Right lobe of liver (tissue), 6 donors: Measurements from ENCODE around the gene SYT11. TPM values are rescaled to one million over a fixed set of nuclear protein-coding genes. Genes with fewer than 3 reads are reported as not detected.
A peak's percentile ranks its signal among the peaks of the same experiment; 100 is the strongest.

Source experiments
- ATAC-seq, 4 donors: fragments of 200-7000 bp; cut with Tn5 transposase; one replicate each; pipeline ENCODE4 v1.9.1; 2020; ENCODE audit warnings: mild to moderate bottlenecking in 4 of 4, moderate library complexity in 4 of 4
- DNase-seq, 3 donors: peaks; one replicate each; pipeline ENCODE4 v3.0.0-alpha.2; 2020
- H3K27ac ChIP-seq, 3 donors: fragments of 200-600 bp; one replicate each; pipeline ENCODE4 v1.8.0; 2022
- H3K27me3 ChIP-seq, 2 donors: fragments of 200-600 bp; one replicate each; pipeline ENCODE4 v1.8.0; 2022
- H3K36me3 ChIP-seq, 4 donors: fragments of 200-600 bp; sonication (generic) in 1 of 4; one replicate each; pipeline versions ENCODE4 v1.5.1 to v1.8.0; 2017 to 2022; ENCODE audit warnings: control low read depth in 1 of 4
- H3K4me1 ChIP-seq, 4 donors: fragments of 200-600 bp; sonication (generic) in 1 of 4; one replicate each; pipeline versions ENCODE4 v1.5.1 to v1.8.0; 2017 to 2022; ENCODE audit warnings: control low read depth in 1 of 4
- H3K4me3 ChIP-seq, 3 donors: fragments of 200-600 bp; one replicate each; pipeline ENCODE4 v1.8.0; 2022
- H3K9me3 ChIP-seq, 4 donors: fragments of 200-600 bp; sonication (generic) in 1 of 4; one replicate each; pipeline versions ENCODE4 v1.5.1 to v1.8.0; 2017 to 2022; ENCODE audit warnings: control low read depth in 1 of 4
- CTCF ChIP-seq, 4 donors: fragments of 200-600 bp in 3 of 4; fragments of 450-650 bp in 1 of 4; IDR thresholded peaks; one replicate each; pipeline versions ENCODE4 v1.5.1 to v1.8.0; 2016 to 2022; ENCODE audit warnings: antibody characterized with exemption in 4 of 4, mild to moderate bottlenecking in 2 of 4
- POLR2A ChIP-seq: fragments of 450-650 bp; IDR thresholded peaks from one replicate; pipeline ENCODE4 v1.6.1; 2017; ENCODE audit warnings: antibody characterized with exemption, mild to moderate bottlenecking
- WGBS: methylation state at CpG from one replicate; pipeline ENCODE4 v1.1.6; 2018; ENCODE audit warnings: low coverage, low lambda C conversion rate; ENCODE audit not compliant: insufficient coverage; ENCODE audit errors: missing lambda C conversion rate; 5-methylcytosine and 5-hydroxymethylcytosine counted together
- intact Hi-C, 2 donors: fragments of 100-400 bp; cut with DNase I; formaldehyde crosslinking; loops; one replicate each; pipeline versions ENCODE4 v1.11.2 to v1.14.1; 2022
- total RNA-seq, 6 experiments: library from RNA; depleted of rRNA in 2 of 6; stranded (reverse); fragments of >200 nt in 2 of 6; fragmentation: NEBNext Ultra II Directional in 3 of 6; extraction: Animal tissue kit (Norgen Biotek cat#: 25700) in 3 of 6; gene quantifications; one replicate each; pipeline versions ENCODE4 v1.1.0 to v1.2.4, GENCODE V29; 2016 to 2023
- donor health status: DM: no; HTN: yes; CAD: no.
- donor health status: DM: no; HTN: no; CAD: no.
- donor health status: DM: no; HTN: no; CAD: no.
- donor health status: DM: no; HTN: yes; CAD: no.
- donor health status: DM: no; HTN: yes; CAD: no.

Gene SYT11
- total RNA-seq, 6 experiments from 2014 or later, result 0.46 to 1.5 (median 0.73) TPM

- Histone ChIP-seq H3K27ac (no peak overlapping the region), H3K4me3 (no peak overlapping the region), H3K9me3 (no peaks in the 10 kb centered on the region), H3K36me3 (peaks cover 6 to 66% (median 36%) of the 10 kb centered on the region in 4 donors), H3K4me1 (no peaks in the 10 kb centered on the region), H3K27me3 (no peaks in the 10 kb centered on the region)
- ATAC-seq (no peak), DNase-seq (no peak)
- TF ChIP-seq POLR2A (no peak), CTCF (IDR thresholded peaks at IDR 0.05) (no peak)
- intact Hi-C loops, result no loop called here
- 77% methylated on average over 2 of the region's 2 CpGs for WGBS
Measured at GRCh38 chr1:155898888-155899287, 39.5 kb downstream of the SYT11 start.

GRCh38 chr1:155899683-155900082, 40.3 kb downstream of the SYT11 start:
- Histone ChIP-seq H3K4me3 (no peak overlapping the region), H3K27me3 (no peaks in the 10 kb centered on the region), H3K36me3 (peaks cover 6 to 73% (median 41%) of the 10 kb centered on the region in 4 donors), H3K4me1 (no peaks in the 10 kb centered on the region), H3K9me3 (no peaks in the 10 kb centered on the region), H3K27ac (no peak overlapping the region)
- ATAC-seq (no peak), DNase-seq (no peak)
- WGBS, result 100% methylated on average over 1 of the region's 2 CpGs
- TF ChIP-seq CTCF (IDR thresholded peaks at IDR 0.05) (no peak), POLR2A (no peak)
- intact Hi-C loops, result no loop called here

GRCh38 chr1:155900161-155900560, 40.8 kb downstream of the SYT11 start:
- Histone ChIP-seq H3K36me3 (peaks cover 6 to 78% (median 44%) of the 10 kb centered on the region in 4 donors), H3K27ac (no peak overlapping the region), H3K4me3 (no peak overlapping the region), H3K27me3 (no peaks in the 10 kb centered on the region), H3K4me1 (no peaks in the 10 kb centered on the region), H3K9me3 (no peaks in the 10 kb centered on the region)
- DNase-seq (no peak), ATAC-seq (no peak)
- 90% methylated on average over 4 of the region's 4 CpGs for WGBS
- intact Hi-C loops, result no loop called here
- TF ChIP-seq POLR2A, result no peak
- TF ChIP-seq CTCF (IDR thresholded peaks at IDR 0.05), result no peak

GRCh38 chr1:155904261-155904660, 44.9 kb downstream of the SYT11 start:
- H3K4me3 ChIP-seq, result no peak overlapping the region
- peaks cover 13 to 87% (median 49%) of the 10 kb centered on the region in 4 donors for H3K36me3 ChIP-seq
- no peaks in the 10 kb centered on the region for H3K4me1 ChIP-seq
- no peaks in the 10 kb centered on the region for H3K27me3 ChIP-seq
- WGBS, result 91% methylated on average over 12 of the region's 12 CpGs
- no peak overlapping the region for H3K27ac ChIP-seq
- no peak for TF ChIP-seq POLR2A
- no peak for TF ChIP-seq CTCF (IDR thresholded peaks at IDR 0.05)
- no peak for DNase-seq
- H3K9me3 ChIP-seq, result no peaks in the 10 kb centered on the region
- ATAC-seq, result no peak
- intact Hi-C loops, result no loop called here

GRCh38 chr1:155909894-155910293, 50.5 kb downstream of the SYT11 start:
- Histone ChIP-seq H3K27ac (peak overlapping the region; percentile 72 to 93 (median 86)), H3K9me3 (no peaks in the 10 kb centered on the region), H3K36me3 (peaks cover 6 to 62% (median 27%) of the 10 kb centered on the region in 4 donors), H3K27me3 (no peaks in the 10 kb centered on the region), H3K4me3 (peak overlapping the region in 2 of 3 donors; percentile 75 to 78), H3K4me1 (peaks cover 0 to 8% (median 0%) of the 10 kb centered on the region in 4 donors)
- WGBS, result 64% methylated on average over 4 of the region's 4 CpGs
- intact Hi-C loops, result no loop called here
- DNase-seq, result no peak
- TF ChIP-seq CTCF (IDR thresholded peaks at IDR 0.05), result no peak
- no peak for TF ChIP-seq POLR2A
- ATAC-seq, result peak; percentile 9 to 52 (median 36)
